Smooth muscle cell of trachea (primary cell): Measurements from ENCODE around the gene MAGEC1. TPM values are rescaled to one million over a fixed set of nuclear protein-coding genes. Genes with fewer than 3 reads are reported as not detected.

Source experiments
- total RNA-seq: library from RNA; depleted of rRNA; stranded (reverse); fragments of >200 nt; gene quantifications from 2 replicates; pipeline ENCODE4 v1.2.1, GENCODE V29; 2014

MAGEC1 gene
- not detected in 2 replicates for total RNA-seq

GRCh38 chrX:141903400-141904155, at the start of gene MAGEC1:
TSS of gene MAGEC1 (plus strand) at chrX:141903894. CDS start at chrX:141905073, 1,179 bp downstream.

Other genes with a start within 250 kb of the MAGEC1 start
- not detected in 2 replicates for gene SPANXD, start 205.2 kb upstream of the MAGEC1 start, total RNA-seq
- gene MAGEC3, start 65.6 kb upstream of the MAGEC1 start, total RNA-seq, result not detected in 2 replicates